HEK293T (cell line): Measurements from ENCODE around the gene SMAD3.

ENCODE experiments used
- BHLHE40 ChIP-seq: fragments of 450-650 bp; IDR thresholded peaks from 2 replicates; pipeline ENCODE4 v1.6.1; 2016; ENCODE audit warnings: mild to moderate bottlenecking, moderate library complexity, borderline replicate concordance
- CTBP1 ChIP-seq: fragments of 450-650 bp; IDR thresholded peaks from 2 replicates; pipeline ENCODE4 v1.6.1; 2016; ENCODE audit warnings: borderline replicate concordance
- ELF4 ChIP-seq: fragments of 450-650 bp; IDR thresholded peaks from 2 replicates; pipeline ENCODE4 v1.6.1; 2017; ENCODE audit warnings: antibody characterized with exemption
- FOXK2 ChIP-seq: fragments of 450-650 bp; IDR thresholded peaks from 2 replicates; pipeline ENCODE4 v1.6.1; 2016; ENCODE audit warnings: mild to moderate bottlenecking
- FOXM1 ChIP-seq: fragments of 450-650 bp; IDR thresholded peaks from 2 replicates; pipeline ENCODE4 v1.6.1; 2017; ENCODE audit warnings: mild to moderate bottlenecking, borderline replicate concordance
- HDGF ChIP-seq: fragments of 450-650 bp; IDR thresholded peaks from 2 replicates; pipeline ENCODE4 v1.6.1; 2017; ENCODE audit warnings: antibody characterized with exemption, borderline replicate concordance
- SUZ12 ChIP-seq: fragments of 450-650 bp; IDR thresholded peaks from 2 replicates; pipeline ENCODE4 v1.6.1; 2016; ENCODE audit warnings: mild to moderate bottlenecking
- ZNF384 ChIP-seq: fragments of 450-650 bp; IDR thresholded peaks from 2 replicates; pipeline ENCODE4 v1.6.1; 2016

DNA sequence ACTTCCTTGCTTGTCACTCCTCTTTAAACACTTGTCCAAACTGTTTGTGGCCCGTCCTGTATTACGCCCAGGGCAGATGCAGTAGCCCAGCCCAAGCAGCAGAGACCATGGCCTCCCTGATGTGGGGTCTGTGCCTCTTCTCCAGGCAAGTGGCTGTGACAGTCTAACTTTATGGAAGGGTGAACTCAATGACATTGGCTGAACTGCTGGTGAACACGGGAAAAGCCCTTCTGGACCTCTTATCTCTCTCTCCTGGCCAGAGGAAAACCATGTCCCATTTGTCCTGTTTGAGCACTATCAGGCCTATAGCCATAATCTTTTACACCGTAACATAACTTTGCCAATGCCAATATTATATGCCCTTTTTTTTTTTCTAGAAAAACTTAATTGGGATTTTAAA lies 67.6 kb downstream of the SMAD3 start:
- TF ChIP-seq SUZ12: no peak
- TF ChIP-seq FOXM1: no peak
- TF ChIP-seq CTBP1: no peak
- TF ChIP-seq ZNF384: no peak
- TF ChIP-seq FOXK2: no peak
- TF ChIP-seq ELF4: no peak
- TF ChIP-seq BHLHE40: no peak
- no peak for TF ChIP-seq HDGF
